ENCODE data around the gene POLR2I.

POLR2I gene

DNA sequence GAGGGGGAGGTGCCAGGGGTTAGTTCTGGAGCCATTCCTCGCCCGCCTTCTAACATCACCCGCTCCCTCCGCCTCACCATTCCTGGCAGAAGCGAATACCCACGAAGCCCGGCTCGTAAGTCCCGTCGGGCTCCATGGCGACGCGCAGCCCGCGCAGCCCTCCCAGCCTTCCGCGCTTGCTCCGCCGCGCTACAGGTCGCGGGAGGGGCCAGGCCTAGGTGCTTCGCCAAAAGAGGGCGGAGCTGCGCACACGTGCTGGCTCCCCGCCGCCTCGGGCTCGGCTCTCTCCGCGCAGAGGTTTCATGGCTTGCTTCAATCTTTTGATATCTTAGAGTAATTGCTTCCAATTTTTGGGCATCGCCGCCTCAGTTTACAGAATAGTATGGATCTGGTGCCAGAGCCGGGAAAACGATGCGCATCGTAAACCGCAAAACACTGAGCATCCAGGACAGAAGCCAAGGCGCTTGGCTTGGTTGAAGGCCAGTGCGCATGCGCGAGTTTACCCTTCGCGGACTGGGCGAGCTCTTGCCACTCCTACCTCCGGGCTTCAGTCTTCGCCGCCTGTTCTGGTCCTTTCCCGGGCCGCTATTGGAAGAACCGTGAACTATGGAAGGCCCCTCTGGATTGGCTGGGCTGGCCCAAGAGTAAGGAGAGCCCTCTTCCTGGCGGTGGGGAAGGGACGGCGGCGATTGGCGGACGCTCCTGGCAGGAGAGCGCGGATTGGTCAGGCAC is at the start of gene POLR2I:
TSS of gene POLR2I (minus strand) at position 155 of the 732 bp plus-strand sequence. CDS start at position 136, 19 bp downstream.
- DNase-seq (ENCODE audit: low read depth in 4 of 4, low spot score in 1 of 4) = peak; percentile 92 to 100 (median 98)

GRCh38 chr19:36163813-36164212 is 49.1 kb upstream of the POLR2I start:
- no peak for DNase-seq (ENCODE audit: low read depth in 4 of 4, low spot score in 1 of 4)

DNA sequence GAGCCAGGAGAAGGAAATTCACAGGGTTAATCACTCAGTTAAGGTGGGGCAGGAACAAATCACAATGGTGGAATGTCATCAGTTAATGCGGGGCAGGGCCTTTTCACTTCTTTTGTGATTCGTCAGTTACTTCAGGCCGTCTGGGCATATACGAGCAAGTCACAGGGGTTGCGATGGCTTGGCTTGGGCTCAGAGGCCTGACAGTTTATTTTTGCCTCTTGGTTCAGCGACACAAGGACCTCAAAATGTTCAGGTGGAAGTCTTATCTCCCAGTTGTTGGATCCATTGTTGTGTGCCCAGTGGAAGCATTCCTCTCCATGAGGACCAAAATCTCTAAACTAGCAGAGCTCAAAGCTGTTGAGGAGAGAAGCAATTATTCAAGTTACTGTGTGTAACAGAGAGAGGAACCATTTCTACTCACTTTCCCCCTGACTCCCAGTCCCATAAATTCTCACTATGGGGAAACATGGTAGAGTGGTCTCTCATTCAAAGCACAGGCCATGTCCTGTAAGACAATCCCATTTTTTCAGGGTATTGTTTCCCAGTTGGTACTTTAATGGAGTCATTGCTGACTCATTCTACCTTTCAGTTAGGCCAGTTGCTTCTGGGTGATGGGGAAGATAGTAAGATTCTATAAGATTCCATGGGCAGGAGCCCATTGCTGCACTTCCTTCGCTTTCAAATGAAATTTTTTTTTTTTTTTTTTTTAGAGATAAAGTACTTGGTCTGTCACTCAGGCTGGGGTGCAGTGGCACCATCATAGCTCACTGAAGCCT is 46.3 kb upstream of the POLR2I start:
- DNase-seq (ENCODE audit: low read depth in 4 of 4, low spot score in 1 of 4) = no peak

DNA sequence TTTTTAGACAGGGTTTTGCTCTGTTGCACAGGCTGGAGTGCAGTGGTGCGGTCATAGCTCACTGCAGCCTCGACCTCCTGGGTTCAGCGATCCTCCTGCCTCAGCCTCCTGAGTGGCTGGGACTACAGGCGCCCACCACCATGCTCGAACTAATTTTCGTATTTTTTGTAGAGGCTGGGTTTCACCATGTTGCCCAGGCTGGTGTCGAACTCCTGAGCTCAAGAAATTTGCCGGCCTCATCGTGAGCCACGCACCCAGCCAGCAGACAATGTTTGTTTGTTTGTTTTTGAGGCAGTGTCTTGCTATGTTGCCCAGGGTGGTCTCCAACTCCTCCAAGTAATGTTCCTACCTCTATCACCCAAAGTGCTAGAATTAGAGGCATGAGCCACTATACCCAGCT is 38.5 kb upstream of the POLR2I start:
- DNase-seq (ENCODE audit: low read depth in 4 of 4, low spot score in 1 of 4) = no peak

GRCh38 chr19:36152352-36153091 is 37.8 kb upstream of the POLR2I start, which contains the start of gene COX7A1:
TSS of gene COX7A1 (minus strand) at chr19:36152447. CDS start at chr19:36152407, 40 bp downstream.
- no peak for DNase-seq (ENCODE audit: low read depth in 4 of 4, low spot score in 1 of 4)

DNA sequence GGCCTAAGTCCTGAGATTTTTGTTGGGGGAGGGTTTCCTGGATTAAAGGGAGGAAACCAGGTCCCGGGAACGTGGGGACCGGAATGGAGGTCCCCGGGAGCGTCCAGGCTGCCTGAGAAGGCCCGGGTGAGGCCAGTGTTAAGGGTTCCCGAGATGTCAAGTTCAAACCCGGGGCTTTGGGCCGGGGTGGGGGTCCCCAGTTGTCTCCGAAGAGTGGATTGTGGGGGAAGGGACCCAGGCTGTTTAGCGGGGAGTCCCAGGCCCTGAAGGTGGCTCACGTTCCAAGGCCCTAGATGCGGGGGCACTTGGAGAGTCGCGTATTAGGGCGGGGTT is 37.3 kb upstream of the POLR2I start:
- DNase-seq (ENCODE audit: low read depth in 4 of 4, low spot score in 1 of 4) = no peak

GRCh38 chr19:36151144-36152018 is 36.7 kb upstream of the POLR2I start:
- no peak for DNase-seq (ENCODE audit: low read depth in 4 of 4, low spot score in 1 of 4)

GRCh38 chr19:36150586-36150985 is 35.9 kb upstream of the POLR2I start:
- no peak for DNase-seq (ENCODE audit: low read depth in 4 of 4, low spot score in 1 of 4)

GRCh38 chr19:36149673-36150406 is 35.2 kb upstream of the POLR2I start:
- no peak for DNase-seq (ENCODE audit: low read depth in 4 of 4, low spot score in 1 of 4)

DNA sequence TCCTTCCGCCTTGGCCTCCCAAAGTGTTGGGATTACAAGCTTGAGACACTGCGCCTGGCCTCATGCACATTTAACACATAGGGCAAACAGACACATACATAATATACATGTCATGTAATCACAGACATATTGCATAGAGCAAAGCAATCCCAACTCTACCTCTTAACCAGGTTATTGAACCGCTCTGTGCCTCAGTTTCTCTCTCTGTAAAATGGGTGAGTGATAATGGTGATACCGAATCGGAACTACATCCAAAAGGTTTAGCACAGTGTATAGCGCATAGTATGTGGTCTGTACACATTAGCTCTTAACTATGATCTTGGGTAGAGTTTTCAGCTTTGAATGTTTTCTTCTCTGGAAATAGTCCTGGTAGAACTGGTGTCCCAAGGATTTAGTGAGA is 29.9 kb upstream of the POLR2I start:
- no peak for DNase-seq (ENCODE audit: low read depth in 4 of 4, low spot score in 1 of 4)

GRCh38 chr19:36142496-36142895 is 27.8 kb upstream of the POLR2I start:
- no peak for DNase-seq (ENCODE audit: low read depth in 4 of 4, low spot score in 1 of 4)

- no peak for DNase-seq (ENCODE audit: low read depth in 4 of 4, low spot score in 1 of 4)
These were observed 27.4 kb upstream of the POLR2I start for GRCh38 chr19:36142046-36142445.

DNA sequence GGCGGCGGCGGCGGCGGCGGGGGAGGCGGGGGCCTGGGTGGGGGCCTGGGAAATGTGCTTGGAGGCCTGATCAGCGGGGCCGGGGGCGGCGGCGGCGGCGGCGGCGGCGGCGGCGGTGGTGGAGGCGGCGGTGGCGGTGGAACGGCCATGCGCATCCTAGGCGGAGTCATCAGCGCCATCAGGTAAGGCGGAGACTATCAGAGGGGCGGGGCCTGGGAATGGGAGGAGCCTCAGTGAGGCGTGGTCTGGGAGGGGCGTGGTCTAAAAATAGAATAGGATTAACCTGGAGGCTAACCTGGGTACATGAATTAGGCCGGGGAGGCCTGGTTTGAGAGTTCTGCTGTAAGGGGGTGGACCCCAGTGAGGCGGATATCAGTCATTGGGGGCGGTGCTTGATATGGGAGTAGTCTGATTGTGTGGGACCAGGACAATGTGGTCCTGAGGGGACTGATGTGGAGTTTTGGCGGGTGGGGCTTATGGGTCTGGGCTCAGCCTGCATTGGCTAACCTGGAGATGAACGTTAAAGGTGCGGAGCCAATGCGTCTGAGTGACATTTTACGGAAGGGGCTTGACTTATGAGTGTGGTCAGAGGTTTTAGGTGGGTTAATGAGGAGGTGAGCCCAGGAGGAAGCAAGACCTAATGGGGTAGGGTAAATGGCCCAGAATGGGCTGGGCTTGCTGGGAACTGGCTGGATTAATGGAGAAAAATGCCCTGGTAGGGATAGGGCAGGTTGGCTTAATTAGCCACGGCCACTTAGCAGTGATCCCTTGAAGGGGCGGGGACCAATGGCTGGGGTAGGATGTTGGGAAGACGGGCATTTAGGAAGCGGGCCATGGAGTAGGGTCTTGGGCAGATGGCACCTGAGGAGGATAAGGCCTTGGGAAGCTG is 26.6 kb upstream of the POLR2I start:
- DNase-seq (ENCODE audit: low read depth in 4 of 4, low spot score in 1 of 4) = peak; percentile 81 to 95 (median 84)

- DNase-seq (ENCODE audit: low read depth in 4 of 4, low spot score in 1 of 4) = peak in 3 of 4 experiments; percentile 15 to 47 (median 31)
These were observed 25.8 kb upstream of the POLR2I start for GRCh38 chr19:36140304-36141038.

DNA sequence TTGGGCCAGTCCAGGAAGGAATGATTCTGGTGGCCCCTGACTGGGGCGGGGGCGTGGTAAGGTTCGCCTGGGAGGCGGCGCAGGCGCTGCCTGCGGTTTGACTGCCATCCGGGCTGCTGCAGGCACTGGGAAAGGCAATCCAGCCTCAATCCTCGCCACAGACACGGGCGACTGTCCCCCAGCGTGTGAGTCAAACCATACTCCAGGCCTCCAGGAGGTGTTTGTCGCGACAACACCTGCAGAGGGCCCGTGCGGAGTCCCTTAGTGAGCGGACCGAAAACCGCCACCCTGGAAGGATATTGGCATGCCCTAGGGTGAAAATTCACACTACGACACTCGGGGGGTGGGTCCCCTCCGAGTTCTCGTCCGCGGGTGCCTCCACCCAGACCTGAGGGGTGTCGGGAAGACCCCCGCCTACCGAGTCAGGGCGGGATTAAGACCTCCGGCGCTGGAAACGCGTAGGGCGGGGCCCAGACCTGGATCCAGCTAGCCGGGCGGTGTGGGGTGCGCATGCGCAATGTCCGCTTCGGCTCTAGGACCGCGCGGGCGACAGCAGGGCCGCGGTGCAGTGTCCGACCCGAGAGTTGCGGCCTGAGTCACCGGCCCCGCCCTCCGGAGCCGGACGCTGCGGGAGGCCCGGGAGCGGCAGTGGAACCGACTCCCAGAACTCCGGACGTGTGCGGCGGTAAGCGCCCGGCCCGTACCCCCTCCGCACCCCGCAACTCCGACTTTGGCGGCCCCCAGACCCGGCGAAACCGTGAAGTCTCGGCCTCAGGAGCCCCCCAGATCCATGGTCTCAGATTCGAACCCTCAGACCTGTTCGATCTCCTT is 25.0 kb upstream of the POLR2I start, which contains the start of gene CAPNS1:
TSS of gene CAPNS1 (plus strand) at position 594 of the 831 bp plus-strand sequence. CDS start 946 bp downstream, outside the sequence.
- DNase-seq (ENCODE audit: low read depth in 4 of 4, low spot score in 1 of 4) = peak; percentile 77 to 93 (median 86)

DNA sequence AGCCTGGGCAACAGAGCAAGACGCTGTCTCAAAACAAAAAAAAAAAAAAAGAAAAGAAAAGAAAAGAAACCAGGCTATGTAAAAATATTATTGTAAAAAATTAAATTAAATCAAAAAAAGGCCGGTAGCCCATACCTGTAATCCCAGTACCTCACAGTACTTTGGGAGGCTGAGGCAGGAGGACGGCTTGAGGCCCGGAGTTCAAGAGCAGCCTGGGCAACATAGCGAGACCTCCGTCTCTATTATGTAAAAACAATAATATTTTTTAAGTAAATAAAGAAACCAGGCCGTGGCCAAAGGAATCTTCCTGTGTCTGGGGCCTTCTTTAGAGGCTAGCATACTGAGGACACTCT is 24.4 kb upstream of the POLR2I start:
- DNase-seq (ENCODE audit: low read depth in 4 of 4, low spot score in 1 of 4) = no peak

- no peak for DNase-seq (ENCODE audit: low read depth in 4 of 4, low spot score in 1 of 4)
These were observed 22.4 kb upstream of the POLR2I start for GRCh38 chr19:36136964-36137686.
